Mesothelial cell of epicardium (in vitro differentiated cells): ENCODE data around the gene RPIA. TPM values are rescaled to one million over a fixed set of nuclear protein-coding genes. Genes with fewer than 3 reads are reported as not detected.

ENCODE experiments used
- DNase-seq, 2 experiments: peaks; one replicate each; pipeline ENCODE4 v3.0.0; 2021; ENCODE audit warnings: low spot score in 2 of 2; ENCODE audit not compliant: unreplicated experiment in 2 of 2
- H3K27ac Mint-ChIP-seq: 2 replicates; pipeline ENCODE4 v1.8.0; 2021; ENCODE audit warnings: mixed read lengths
- H3K27me3 Mint-ChIP-seq: 2 replicates; pipeline ENCODE4 v1.8.0; 2021; ENCODE audit warnings: low read depth, mixed read lengths
- H3K36me3 Mint-ChIP-seq: 2 replicates; pipeline ENCODE4 v1.8.0; 2021; ENCODE audit warnings: mixed read lengths
- H3K4me1 Mint-ChIP-seq: 2 replicates; pipeline ENCODE4 v1.8.0; 2021; ENCODE audit warnings: mixed read lengths
- H3K4me3 Mint-ChIP-seq: 2 replicates; pipeline ENCODE4 v1.8.0; 2021; ENCODE audit warnings: mild to moderate bottlenecking, moderate library complexity, mixed read lengths
- H3K9me3 Mint-ChIP-seq: 2 replicates; pipeline ENCODE4 v1.8.0; 2021; ENCODE audit warnings: mixed read lengths
- total RNA-seq: library from RNA; stranded (reverse); gene quantifications from 3 replicates; pipeline ENCODE4 v1.2.1, GENCODE V29; 2021
- TF ChIP-seq, protein P1 (sequence below): fragments of 200-600 bp; sonication (generic); IDR thresholded peaks from one replicate; pipeline ENCODE4 v1.5.0; 2021; ENCODE audit warnings: antibody characterized with exemption; ENCODE audit not compliant: unreplicated experiment

The RPIA gene
- total RNA-seq, 1 donor from 2014 or later: 22.5 TPM

GRCh38 chr2:88711289-88711688 lies 19.8 kb downstream of the RPIA start:
- no peak for DNase-seq
- H3K4me1 Mint-ChIP-seq: peaks cover 38% of the 10 kb centered on the region
- peaks cover 17% of the 10 kb centered on the region for H3K36me3 Mint-ChIP-seq
- H3K9me3 Mint-ChIP-seq: peaks cover 10% of the 10 kb centered on the region
- H3K27me3 Mint-ChIP-seq: no peaks in the 10 kb centered on the region
- H3K27ac Mint-ChIP-seq: no peak overlapping the region
- TF ChIP-seq, protein P1, sequence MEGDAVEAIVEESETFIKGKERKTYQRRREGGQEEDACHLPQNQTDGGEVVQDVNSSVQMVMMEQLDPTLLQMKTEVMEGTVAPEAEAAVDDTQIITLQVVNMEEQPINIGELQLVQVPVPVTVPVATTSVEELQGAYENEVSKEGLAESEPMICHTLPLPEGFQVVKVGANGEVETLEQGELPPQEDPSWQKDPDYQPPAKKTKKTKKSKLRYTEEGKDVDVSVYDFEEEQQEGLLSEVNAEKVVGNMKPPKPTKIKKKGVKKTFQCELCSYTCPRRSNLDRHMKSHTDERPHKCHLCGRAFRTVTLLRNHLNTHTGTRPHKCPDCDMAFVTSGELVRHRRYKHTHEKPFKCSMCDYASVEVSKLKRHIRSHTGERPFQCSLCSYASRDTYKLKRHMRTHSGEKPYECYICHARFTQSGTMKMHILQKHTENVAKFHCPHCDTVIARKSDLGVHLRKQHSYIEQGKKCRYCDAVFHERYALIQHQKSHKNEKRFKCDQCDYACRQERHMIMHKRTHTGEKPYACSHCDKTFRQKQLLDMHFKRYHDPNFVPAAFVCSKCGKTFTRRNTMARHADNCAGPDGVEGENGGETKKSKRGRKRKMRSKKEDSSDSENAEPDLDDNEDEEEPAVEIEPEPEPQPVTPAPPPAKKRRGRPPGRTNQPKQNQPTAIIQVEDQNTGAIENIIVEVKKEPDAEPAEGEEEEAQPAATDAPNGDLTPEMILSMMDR: no peak
- no peak overlapping the region for H3K4me3 Mint-ChIP-seq

- no peaks in the 10 kb centered on the region for H3K27me3 Mint-ChIP-seq
- H3K4me3 Mint-ChIP-seq: no peak overlapping the region
- no peak for DNase-seq
- peaks cover 38% of the 10 kb centered on the region for H3K4me1 Mint-ChIP-seq
- peaks cover 14% of the 10 kb centered on the region for H3K9me3 Mint-ChIP-seq
- TF ChIP-seq, protein P1: no peak
- H3K36me3 Mint-ChIP-seq: peaks cover 22% of the 10 kb centered on the region
- H3K27ac Mint-ChIP-seq: peak overlapping the region; percentile 73
Observed at GRCh38 chr2:88711897-88712296, 20.4 kb downstream of the RPIA start.

DNA sequence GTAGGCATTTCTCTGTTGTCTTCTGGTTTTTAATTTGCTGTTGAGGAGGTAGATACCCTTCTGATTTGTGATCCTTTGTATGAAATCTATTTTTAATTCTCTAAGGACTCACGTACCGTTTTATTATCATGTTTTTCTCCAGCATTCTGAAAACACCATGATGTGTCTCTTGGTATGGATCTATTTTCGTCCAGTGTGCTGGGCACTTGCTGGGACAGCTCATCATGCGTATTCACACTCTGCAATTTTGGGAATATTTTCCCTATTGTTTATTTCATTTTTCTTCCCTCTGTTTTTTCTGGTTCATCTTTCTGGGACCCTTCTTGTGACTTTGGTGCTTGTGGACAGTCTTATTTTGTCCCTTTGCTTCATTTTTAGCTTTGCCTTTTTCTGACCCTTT lies 21.9 kb downstream of the RPIA start:
- Mint-ChIP-seq H3K9me3 (peaks cover 28% of the 10 kb centered on the region), H3K27ac (peak overlapping the region; percentile 57), H3K36me3 (peaks cover 33% of the 10 kb centered on the region), H3K4me1 (peaks cover 38% of the 10 kb centered on the region), H3K27me3 (no peaks in the 10 kb centered on the region), H3K4me3 (no peak overlapping the region)
- TF ChIP-seq, protein P1: no peak
- no peak for DNase-seq

DNA sequence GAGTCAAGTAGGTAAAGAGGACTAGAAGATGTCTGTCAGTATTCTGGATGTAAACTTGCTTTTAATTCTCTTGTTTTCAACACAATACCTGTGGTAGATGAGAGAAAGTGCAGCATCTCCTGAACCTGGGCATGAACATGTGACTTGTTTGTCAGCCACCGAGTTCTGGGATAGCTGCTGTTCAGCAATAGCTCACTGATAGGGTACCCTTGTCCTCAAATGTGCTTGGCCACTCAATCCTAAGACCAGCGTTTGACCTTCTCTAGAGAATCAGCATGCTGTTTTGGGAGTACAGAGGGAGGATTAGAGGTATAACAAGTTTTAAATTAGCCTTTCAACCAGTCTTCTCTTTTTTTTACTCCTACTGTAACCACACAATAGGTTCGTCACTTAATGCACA lies 23.2 kb downstream of the RPIA start:
- peaks cover 38% of the 10 kb centered on the region for H3K9me3 Mint-ChIP-seq
- no peaks in the 10 kb centered on the region for H3K27me3 Mint-ChIP-seq
- DNase-seq: no peak
- H3K36me3 Mint-ChIP-seq: peaks cover 33% of the 10 kb centered on the region
- peaks cover 30% of the 10 kb centered on the region for H3K4me1 Mint-ChIP-seq
- TF ChIP-seq, protein P1: no peak
- no peak overlapping the region for H3K27ac Mint-ChIP-seq
- no peak overlapping the region for H3K4me3 Mint-ChIP-seq

DNA sequence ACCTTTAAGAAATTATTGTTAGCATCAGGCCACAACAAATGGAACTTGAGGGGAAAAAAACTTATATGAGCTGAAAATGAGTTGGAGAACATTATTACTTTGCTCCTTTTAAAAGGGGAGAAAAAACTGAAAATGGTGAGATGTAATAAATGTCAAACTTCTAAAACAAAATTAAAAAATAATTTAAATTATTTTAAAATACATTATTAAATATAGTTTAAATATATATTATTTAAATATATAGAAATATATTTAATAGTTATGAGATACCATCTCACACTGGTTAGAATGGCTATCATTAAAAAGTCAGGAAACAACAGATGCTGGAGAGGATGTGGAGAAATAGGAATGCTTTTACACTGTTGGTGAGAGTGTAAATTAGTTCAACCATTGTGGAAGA lies 28.9 kb downstream of the RPIA start:
- TF ChIP-seq, protein P1: no peak
- Mint-ChIP-seq H3K36me3 (peaks cover 39% of the 10 kb centered on the region), H3K4me1 (peaks cover 7% of the 10 kb centered on the region), H3K27me3 (no peaks in the 10 kb centered on the region), H3K4me3 (no peak overlapping the region), H3K27ac (no peak overlapping the region), H3K9me3 (peaks cover 39% of the 10 kb centered on the region)
- DNase-seq: no peak

GRCh38 chr2:88721268-88721667 lies 29.8 kb downstream of the RPIA start:
- Mint-ChIP-seq H3K27ac (no peak overlapping the region), H3K9me3 (peaks cover 35% of the 10 kb centered on the region), H3K36me3 (peaks cover 35% of the 10 kb centered on the region), H3K4me3 (no peak overlapping the region), H3K27me3 (no peaks in the 10 kb centered on the region), H3K4me1 (peaks cover 7% of the 10 kb centered on the region)
- TF ChIP-seq, protein P1: no peak
- no peak for DNase-seq
